CD1c-positive myeloid dendritic cell (primary cell): Measurements from ENCODE around the gene PLA2G6.

Experiments
- DNase-seq: peaks from one replicate; pipeline ENCODE4 v3.0.0-alpha.2; 2016; ENCODE audit errors: extremely low spot score

The PLA2G6 gene

DNA sequence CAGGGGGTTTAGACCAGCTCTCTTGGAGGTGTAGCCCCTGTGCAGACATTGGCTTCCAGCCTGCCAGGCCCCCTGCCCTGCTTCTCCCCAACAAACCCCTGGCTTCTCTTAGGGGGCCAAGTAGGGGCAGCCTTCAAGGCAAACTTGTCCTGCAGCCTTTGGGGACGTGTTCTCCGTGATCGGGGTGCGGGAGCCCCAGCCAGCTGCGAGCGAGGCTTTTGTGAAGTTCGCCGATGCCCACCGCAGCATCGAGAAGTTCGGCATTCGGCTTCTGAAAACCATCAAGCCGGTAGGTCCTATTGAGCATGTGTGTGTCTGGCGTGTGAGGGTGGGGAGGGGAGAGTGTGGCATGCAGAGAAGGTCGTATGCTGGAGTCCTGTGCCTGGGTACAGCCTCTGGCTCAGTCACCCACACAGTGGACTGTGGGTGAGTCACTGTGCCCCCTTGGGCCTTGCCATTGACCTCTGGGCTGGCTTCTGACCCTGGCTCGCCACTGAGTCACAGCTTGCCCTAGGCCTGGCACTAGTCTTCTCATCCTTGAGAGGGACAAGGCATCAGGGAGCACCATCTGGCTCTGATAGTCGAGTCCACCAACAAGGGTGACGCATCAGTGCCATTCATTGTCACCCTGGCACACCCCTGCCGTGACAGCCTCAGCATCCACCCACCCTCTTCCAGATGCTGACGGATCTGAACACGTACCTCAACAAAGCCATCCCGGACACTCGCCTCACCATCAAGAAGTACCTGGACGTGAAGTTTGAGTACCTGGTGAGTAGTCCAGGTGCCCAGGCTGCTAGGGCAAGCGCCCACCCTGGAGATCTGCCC is 109.1 kb downstream of the PLA2G6 start:
- DNase-seq: no peak

GRCh38 chr22:38071421-38072321 is 110.0 kb downstream of the PLA2G6 start:
- DNase-seq: no peak

GRCh38 chr22:38070250-38070921 is 111.2 kb downstream of the PLA2G6 start:
- DNase-seq: no peak

DNA sequence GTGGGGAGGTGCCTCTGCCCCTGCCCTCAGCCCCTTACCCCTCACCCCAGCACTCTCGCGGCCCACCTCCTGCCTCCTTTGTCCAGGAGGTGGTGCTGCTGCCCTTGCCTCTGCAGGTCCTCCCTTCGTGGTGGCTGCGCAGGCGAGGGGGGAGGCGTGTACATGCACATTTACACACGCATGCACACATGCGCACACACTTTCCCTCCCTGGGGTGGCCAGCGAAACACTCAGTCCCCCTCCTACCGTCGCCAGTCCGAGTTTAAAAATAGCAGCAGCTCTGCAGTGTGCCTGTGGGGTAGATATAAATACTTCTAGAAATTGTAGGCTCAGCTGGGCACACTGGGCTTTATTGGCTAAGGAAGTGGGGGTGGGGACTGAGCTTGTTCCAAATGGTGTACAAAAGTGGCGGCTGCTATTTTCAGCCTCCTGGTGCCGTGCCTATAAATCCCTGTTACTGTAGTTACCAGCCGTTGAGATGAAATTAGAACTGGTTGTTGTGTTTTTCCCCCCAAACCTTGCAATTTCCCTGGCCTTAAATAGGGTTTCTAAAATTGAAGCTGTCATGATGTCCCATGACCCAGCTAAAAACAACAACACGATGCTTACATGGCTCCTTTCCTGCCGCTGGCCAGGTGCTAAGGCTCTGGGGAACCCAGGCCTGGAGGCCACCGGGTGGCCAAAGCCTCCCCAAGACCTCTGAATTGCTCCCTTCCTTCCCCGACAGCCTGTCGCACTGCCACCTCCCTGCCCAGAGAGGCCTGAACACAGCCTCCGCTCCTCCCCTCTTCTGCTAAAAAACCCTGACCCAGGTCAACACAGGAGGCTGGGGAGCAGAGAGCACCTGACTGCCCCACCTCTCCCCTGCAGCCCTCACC is 112.0 kb downstream of the PLA2G6 start:
- DNase-seq: no peak

DNA sequence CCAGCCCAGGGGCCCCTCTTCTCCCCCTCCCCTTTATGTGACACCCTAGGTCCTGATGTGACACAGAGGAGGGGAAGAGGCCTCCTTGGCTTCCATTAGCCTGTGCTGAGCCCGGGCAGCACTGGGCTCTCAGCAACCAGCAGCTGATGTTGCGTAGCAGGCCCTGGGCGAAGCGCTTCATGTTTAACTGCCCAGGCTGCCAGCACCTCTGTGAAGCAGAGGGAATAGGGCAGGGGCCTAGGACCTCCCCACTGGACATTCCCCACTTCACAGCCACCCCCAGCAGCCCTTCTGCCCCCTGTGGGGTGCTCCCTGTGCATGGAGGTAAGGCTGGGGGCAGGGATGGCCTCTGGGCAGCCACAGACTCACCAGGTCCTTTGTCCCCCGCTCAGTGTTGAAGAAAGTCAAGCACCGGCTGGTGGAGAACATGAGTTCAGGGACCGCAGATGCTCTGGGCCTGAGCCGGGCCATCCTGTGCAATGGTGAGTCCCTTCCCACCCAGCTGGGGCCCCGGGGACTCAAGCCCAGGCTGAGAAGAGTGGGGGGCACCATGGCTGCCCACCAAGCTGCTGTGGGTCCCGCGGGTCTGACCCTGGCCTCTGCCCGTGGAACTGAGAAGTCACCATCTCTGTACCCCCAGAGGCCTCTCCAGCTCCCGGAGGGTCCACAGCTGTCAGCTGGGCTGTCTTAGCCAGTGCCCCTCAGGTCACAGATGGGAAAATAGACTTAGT is 112.8 kb downstream of the PLA2G6 start:
- no peak for DNase-seq

GRCh38 chr22:38067761-38068360 is 113.8 kb downstream of the PLA2G6 start:
- DNase-seq: no peak

DNA sequence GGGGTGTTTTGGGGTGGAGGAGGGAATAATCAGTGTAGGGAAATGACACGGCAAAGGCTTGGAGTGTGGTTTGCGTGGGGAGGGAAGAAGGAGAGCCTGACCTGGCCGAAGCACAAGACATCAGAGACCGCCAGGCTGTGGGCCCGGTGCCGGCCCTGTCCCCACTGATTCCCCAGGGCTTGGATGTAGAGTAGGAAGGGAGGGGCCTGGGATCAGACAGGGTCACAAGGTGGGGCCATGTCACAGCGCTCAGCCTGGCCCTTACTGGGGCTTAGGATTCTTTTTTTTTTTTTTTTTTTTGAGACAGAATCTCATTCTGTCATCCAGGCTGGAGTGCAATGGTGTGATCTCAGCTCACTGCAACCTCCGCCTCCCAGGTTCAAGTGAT is 114.6 kb downstream of the PLA2G6 start:
- DNase-seq: no peak

DNA sequence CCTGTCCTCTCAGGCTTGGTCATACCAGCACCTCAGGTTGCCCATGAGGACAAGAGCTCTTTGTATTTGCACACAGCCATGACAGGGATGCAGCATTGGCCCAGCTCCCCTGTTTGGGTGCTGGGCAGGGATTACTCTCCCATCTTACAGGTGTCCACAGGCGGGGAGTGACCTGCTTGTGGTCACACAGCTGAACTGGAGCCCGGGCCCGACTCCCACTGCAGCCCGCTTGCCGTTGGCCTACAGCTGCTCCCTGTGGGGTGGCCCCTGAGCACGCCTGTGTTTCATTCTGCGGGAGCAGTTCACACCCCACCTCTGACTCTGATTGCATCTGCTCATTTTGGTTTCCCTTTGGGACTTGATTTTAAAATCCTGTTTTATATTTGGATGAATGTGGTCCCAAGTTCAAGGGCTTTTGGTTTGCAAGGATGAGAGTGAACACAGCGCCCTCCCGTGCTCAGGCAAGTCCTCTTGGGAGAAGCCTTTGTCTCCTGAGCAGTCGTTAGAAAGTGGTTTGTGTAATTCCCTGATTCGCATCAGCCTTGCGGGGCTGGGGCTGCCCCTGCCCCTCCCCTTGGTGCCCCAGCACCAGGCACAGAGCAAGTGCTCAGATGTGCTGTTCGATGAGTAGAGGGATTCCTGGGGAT is 115.1 kb downstream of the PLA2G6 start:
- DNase-seq: no peak

GRCh38 chr22:38065539-38065938 is 116.1 kb downstream of the PLA2G6 start:
- no peak for DNase-seq

DNA sequence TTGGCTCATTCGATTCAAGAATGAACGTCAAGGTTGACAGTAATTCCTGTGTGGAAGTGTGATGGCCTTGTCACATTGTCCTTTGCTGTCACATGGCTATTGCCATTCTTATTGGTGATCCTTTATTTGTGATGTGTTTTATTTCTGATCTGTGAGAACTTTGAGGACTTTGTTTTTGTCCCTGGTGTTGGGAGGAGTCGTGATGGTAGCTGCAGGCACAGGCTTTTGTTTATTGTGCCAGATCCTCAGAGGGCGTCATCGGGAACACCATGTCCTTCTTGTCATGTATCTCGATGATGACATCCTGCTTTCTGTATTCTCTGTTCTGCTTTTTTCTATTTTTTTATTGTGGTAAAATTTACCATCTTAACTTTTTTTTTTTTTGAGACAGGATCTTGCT is 118.8 kb downstream of the PLA2G6 start:
- DNase-seq: peak; percentile 81
